Measurements from ENCODE around the gene ZNF48.
"Not testable (repeated sequence)": the region's sequence is repeated elsewhere in the genome, so short reads cannot be mapped to it uniquely, and the experiment has no call there.

The ZNF48 gene

DNA sequence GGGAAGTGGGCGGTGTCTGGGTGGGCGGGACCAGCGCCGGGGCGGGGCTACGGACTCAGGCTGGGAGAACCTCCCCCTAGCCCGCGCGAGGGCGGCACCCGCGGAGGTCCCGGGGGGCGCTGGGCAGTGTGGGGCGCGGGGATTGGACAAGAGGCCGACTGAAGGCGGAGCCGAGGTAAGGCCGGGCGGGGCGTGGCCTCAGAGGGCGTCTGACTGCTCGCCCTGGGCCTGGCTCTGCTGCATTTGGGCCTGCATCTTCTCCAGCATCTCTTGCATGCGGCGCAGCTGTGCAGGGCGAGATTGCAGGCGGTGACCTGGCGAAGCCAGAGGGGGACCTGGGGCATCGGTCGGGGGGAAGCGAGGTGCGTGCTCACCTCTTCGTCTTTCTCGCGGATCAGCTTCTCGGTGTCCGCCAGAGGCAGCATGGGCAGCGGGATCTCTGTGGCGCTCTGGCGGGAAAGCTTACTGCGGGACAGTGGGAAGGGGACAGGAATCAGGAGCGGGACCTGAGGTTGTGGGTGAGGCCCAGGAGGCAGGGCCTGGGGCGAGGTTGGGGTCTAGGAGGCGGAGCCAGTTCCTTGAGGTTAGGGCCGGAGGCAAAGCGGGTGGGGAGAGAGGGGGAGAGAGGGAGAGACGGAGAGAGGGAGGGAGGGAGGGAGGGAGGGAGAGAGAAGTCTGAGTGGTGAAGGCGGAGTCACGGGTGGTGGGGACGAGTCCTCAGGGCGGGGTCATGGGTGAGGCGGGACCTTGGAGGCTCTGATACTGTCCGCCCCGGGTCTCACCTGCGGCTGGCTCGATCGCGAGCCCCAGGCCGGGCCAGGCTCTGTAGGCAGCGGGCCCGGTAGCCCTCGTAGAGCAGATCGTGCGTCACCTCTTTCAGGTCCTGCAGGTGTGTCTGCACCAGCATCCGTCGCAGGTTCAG lies 16.7 kb upstream of the ZNF48 start:
- DNase-seq = peak; percentile 99 to 100 (median 100)

- no peak for DNase-seq
These were observed 15.9 kb upstream of the ZNF48 start for GRCh38 chr16:30379158-30379783.

GRCh38 chr16:30380072-30380802 lies 15.0 kb upstream of the ZNF48 start:
- DNase-seq = no peak

DNA sequence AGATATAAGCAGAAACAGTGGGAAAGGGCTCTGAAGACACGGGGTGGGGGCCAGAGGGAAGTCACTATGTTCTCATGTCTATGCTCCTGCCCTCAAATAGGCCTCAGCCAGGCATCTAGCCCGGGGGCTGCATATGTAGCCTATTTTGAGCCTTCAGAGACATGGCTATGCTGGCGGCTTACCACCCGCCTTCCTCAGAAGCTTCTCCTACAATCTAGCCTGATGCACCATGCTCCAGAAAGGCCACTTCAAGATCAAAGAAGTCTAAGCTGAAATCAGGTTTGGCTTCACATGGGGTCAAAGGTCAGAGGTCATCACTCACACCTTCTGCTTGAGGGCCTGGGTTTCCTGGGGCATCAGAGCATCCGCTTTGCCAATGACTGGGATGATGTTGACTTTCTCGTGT lies 14.4 kb upstream of the ZNF48 start:
- no peak for DNase-seq

GRCh38 chr16:30381291-30382041 lies 13.8 kb upstream of the ZNF48 start:
- no peak for DNase-seq

DNA sequence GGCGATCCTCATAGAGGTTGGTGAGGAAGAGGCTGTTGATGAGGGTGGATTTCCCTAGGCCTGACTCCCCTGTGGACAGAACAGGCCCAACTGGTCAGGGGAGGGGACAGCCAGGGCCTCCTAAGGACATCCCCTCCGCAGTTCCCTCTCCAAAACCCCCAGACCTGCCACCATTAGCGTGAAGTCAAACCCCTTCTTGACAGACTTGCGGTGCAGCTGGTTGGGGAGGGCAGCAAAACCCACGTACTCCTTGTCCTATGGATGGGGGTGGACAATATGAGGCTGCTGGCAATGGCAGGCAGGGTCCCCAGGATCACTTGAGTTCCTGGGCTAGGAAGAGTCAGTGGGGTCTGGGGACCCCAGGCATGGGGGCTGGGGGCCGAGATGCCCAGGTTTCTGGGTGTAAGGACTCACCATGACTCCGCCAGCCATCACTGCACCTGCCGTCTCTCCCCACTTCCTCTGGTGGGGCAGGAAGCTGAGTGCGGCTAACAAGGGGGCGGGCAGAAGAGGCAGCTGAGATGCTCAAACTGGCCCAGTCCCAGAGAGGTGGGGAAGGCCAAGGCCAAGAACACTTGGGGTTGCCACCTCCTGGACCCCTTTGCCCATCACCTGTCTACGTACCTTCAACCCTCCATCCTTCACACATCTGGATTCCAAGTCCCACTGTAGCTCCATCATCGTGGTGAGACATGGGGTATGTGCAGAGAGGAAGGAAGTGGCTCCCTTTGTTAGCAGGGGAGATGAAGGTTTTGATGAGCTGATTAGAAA lies 12.9 kb upstream of the ZNF48 start, which contains the start of gene SEPTIN1:
Gene SEPTIN1 (minus strand): TSS at position 451 of the 771 bp plus-strand sequence. CDS start 19 bp downstream, at position 432.
- DNase-seq = no peak

GRCh38 chr16:30383521-30383920 lies 11.7 kb upstream of the ZNF48 start:
- no peak for DNase-seq

DNA sequence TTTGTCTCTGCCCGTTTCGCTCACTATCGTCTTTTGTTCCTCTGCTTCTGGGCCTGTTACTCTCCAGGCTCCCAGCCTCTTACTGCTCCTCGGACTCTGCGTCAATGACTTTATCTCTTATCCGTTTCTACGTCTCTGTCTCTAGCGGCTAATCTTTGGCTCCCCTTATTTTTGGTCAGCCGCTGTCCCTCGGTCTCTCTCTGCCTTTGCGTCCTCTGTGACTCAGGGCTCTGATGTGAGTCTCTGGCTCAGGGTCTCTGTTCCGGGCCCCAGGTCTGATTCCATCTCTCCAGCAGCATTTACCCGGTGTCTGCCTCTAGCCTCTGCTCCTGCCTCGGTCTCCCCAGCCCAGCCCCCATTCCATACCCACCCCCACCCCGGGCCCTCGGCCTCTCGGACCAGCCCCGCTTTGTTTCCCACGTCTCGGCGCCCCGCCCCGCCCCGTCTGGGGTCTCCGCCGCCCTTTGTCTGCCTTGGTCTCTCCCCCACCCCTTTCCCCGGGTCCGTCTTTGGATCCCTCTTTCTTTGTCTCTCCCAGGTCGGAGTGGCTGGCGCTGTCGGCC lies 547 bp upstream of the ZNF48 start:
- DNase-seq = no peak

DNA sequence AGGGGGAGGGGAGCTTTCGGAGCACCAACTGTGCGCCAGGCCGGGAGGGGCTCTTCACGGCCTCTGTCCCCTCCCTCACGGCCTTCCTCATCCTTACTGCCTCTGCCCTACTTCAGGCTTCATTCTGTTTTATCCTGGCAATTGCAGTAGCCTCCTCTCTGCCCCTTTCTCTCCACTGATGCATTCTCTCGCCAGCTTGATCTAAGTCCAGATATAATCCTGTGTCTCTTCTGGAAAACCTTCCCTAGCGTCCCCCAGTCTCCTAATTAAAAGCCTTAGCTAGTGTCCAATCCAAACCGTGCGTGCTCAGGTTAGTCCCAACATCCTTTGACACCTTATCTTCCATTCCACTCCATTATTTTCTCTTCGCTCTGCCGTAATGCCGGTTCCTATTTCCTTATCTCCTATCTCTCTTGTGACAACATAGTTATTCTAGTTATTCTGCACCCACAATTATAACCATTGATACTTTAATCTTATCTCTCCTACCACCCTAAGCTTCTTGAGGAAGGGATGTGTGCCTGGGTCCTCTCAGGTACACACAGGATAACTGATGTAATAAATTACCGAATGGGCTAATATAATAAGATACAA lies 869 bp downstream of the ZNF48 start:
- no peak for DNase-seq

- DNase-seq = not testable (repeated sequence)
These were observed 1.4 kb downstream of the ZNF48 start for GRCh38 chr16:30396627-30397026.

GRCh38 chr16:30397056-30397455 lies 1.8 kb downstream of the ZNF48 start:
- no peak for DNase-seq

DNA sequence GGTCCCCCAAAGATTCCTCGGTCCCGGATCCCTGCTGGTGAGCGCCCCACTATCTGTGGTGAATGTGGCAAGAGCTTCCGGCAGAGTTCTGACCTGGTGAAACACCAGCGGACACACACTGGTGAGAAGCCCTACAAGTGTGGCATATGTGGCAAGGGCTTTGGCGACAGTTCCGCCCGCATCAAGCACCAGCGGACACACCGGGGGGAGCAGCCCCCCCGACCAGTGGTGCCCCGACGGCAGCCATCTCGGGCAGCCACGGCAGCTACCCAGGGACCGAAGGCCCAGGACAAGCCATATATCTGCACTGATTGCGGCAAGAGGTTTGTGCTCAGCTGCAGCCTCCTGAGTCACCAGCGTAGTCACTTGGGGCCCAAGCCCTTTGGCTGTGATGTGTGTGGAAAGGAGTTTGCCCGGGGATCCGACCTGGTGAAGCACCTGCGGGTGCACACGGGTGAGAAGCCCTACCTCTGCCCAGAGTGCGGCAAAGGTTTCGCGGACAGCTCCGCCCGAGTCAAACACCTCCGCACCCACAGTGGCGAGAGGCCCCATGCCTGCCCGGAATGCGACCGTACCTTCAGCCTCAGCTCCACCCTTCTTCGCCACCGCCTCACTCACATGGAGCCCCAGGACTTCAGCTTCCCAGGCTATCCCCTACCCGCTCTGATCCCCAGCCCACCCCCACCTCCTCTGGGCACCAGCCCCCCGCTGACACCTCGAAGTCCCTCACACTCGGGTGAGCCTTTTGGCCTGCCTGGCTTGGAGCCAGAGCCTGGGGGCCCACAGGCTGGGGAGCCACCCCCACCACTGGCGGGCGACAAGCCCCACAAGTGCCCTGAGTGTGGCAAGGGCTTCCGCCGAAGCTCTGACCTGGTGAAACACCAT lies 2.8 kb downstream of the ZNF48 start:
- no peak for DNase-seq

GRCh38 chr16:30398661-30399434 lies 3.6 kb downstream of the ZNF48 start:
- no peak for DNase-seq

DNA sequence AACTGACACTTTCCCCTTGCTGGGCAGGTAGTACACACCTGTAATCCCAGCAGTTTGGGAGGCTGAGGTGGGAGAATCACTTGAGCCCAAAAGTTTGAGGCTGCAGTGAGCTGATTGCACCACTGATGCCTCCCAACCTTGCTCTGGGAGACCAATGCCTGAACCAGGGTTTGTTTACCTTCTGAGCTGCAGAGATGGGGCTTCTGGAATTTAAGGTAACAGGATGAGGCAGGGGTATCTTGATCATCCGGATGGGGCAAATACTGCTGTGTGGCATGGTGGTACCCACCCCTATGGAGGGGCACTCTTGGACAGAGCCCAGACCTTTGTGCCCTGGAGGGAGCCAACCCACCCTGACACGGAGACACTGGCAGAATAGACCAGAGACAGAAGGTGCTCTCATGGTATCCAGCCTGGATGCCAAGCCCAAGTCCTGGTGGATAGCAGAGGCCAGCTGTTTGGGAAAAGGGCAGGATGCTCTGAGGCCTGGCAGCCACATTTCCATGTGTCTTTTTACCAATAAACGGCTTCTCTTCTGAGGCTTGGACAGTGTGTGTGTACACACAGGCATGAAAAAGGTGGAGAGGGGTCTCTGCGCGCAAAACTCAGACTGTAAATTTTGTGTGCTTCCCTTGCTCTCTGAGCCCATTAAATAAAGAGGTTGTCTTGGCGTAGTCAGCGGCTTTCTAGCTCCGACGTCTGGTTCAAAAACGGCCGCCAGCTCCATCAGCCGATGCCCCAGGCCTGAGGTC lies 4.4 kb downstream of the ZNF48 start:
- DNase-seq = no peak

- DNase-seq = no peak
These were observed 6.7 kb downstream of the ZNF48 start for GRCh38 chr16:30401768-30402425.

DNA sequence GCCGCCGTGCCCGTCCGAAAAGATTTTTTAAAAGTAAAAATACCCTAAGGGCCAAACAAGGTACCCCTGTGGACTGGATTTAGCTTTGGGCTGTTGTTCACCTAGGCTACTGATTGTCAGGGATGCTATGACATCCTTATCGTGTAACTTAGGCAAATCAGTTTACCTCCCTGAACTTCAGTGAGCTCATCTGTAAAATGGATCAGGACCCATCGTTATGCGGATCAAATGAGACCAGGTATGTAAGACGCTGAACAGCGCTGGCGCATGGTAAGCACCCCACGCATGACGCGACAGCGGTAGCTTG lies 11.5 kb downstream of the ZNF48 start:
- no peak for DNase-seq

- peak; percentile 84 to 95 (median 90) for DNase-seq
These were observed 12.0 kb downstream of the ZNF48 start, which contains the start of gene ZNF771 for GRCh38 chr16:30407102-30407803. ZNF771 (plus strand) TSS chr16:30407606; CDS start chr16:30408054, 448 bp downstream.
